Measurements from ENCODE around the gene TSEN2. TPM values are rescaled to one million over a fixed set of nuclear protein-coding genes. Genes with fewer than 3 reads are reported as not detected.
A peak's percentile ranks its signal among the peaks of the same experiment; 100 is the strongest.
"Not testable (repeated sequence)": the region's sequence is repeated elsewhere in the genome, so short reads cannot be mapped to it uniquely, and the experiment has no call there.

TSEN2 gene
- total RNA-seq, 2 experiments from 2014 or later: 13.8 to 15.4 TPM

- Mint-ChIP-seq H3K27me3 (no peaks in the 10 kb centered on the region), H3K4me1 (ENCODE audit: low read depth) (peaks cover 15% of the 10 kb centered on the region), H3K27ac (no peak overlapping the region), H3K36me3 (no peaks in the 10 kb centered on the region), H3K9me3 (no peaks in the 10 kb centered on the region), H3K4me3 (no peak overlapping the region)
- no peak for DNase-seq
- ChIA-PET POLR2A (no interaction called here), CTCF (no interaction called here)
- intact Hi-C loops (cut with micrococcal nuclease): no loop called here
Observed at GRCh38 chr3:12456441-12456840, 27.8 kb upstream of the TSEN2 start.

- intact Hi-C loops (cut with micrococcal nuclease); H3K9me3 Mint-ChIP-seq; H3K36me3 Mint-ChIP-seq; DNase-seq; H3K27me3 Mint-ChIP-seq; POLR2A ChIA-PET; H3K27ac Mint-ChIP-seq; H3K4me3 Mint-ChIP-seq: not testable (repeated sequence)
- peaks cover 16% of the 10 kb centered on the region for H3K4me1 Mint-ChIP-seq (ENCODE audit: low read depth)
- CTCF ChIA-PET: interaction anchor here (1.0 kb wide), 1 partner anchor 13 kb away, joined by 3 read pairs; no protein-coding TSS in a partner anchor
Observed at GRCh38 chr3:12457380-12457779, 26.9 kb upstream of the TSEN2 start.

- Mint-ChIP-seq H3K9me3 (no peaks in the 10 kb centered on the region), H3K27ac (no peak overlapping the region), H3K4me1 (ENCODE audit: low read depth) (peaks cover 23% of the 10 kb centered on the region), H3K4me3 (no peak overlapping the region), H3K36me3 (no peaks in the 10 kb centered on the region), H3K27me3 (no peaks in the 10 kb centered on the region)
- ChIA-PET CTCF (no interaction called here), POLR2A (no interaction called here)
- DNase-seq: no peak
- intact Hi-C loops (cut with micrococcal nuclease): no loop called here
Observed at GRCh38 chr3:12458901-12459300, 25.4 kb upstream of the TSEN2 start.

GRCh38 chr3:12460127-12460526, 24.2 kb upstream of the TSEN2 start:
- no peak overlapping the region for H3K4me3 Mint-ChIP-seq
- POLR2A ChIA-PET: no interaction called here
- CTCF ChIA-PET: no interaction called here
- no peak overlapping the region for H3K27ac Mint-ChIP-seq
- intact Hi-C loops (cut with micrococcal nuclease): no loop called here
- peaks cover 13% of the 10 kb centered on the region for H3K4me1 Mint-ChIP-seq (ENCODE audit: low read depth)
- H3K9me3 Mint-ChIP-seq: no peaks in the 10 kb centered on the region
- H3K27me3 Mint-ChIP-seq: no peaks in the 10 kb centered on the region
- no peaks in the 10 kb centered on the region for H3K36me3 Mint-ChIP-seq
- DNase-seq: no peak

GRCh38 chr3:12461097-12461649, 23.1 kb upstream of the TSEN2 start:
- no peaks in the 10 kb centered on the region for H3K36me3 Mint-ChIP-seq
- peaks cover 13% of the 10 kb centered on the region for H3K4me1 Mint-ChIP-seq (ENCODE audit: low read depth)
- intact Hi-C loops (cut with micrococcal nuclease): no loop called here
- POLR2A ChIA-PET: interaction anchor here (0.9 kb wide), 1 partner anchor 76 kb away, joined by 3 read pairs; no protein-coding TSS in a partner anchor
- H3K4me3 Mint-ChIP-seq: no peak overlapping the region
- CTCF ChIA-PET: interaction anchor here (1.0 kb wide), 1 partner anchor 10 kb away, joined by 4 read pairs; no protein-coding TSS in a partner anchor
- H3K27me3 Mint-ChIP-seq: no peaks in the 10 kb centered on the region
- no peaks in the 10 kb centered on the region for H3K9me3 Mint-ChIP-seq
- H3K27ac Mint-ChIP-seq: no peak overlapping the region
- peak; percentile 32 for DNase-seq

- DNase-seq: peak; percentile 36
- Mint-ChIP-seq H3K9me3 (no peaks in the 10 kb centered on the region), H3K27me3 (no peaks in the 10 kb centered on the region), H3K4me3 (no peak overlapping the region), H3K4me1 (ENCODE audit: low read depth) (peaks cover 13% of the 10 kb centered on the region), H3K36me3 (no peaks in the 10 kb centered on the region), H3K27ac (no peak overlapping the region)
- POLR2A ChIA-PET: interaction anchor here (0.7 kb wide), 1 partner anchor 24 kb away, joined by 3 read pairs; no protein-coding TSS in a partner anchor
- intact Hi-C loops (cut with micrococcal nuclease): no loop called here
- CTCF ChIA-PET: interaction anchor here (1.0 kb wide), 1 partner anchor 9 kb away, joined by 4 read pairs; no protein-coding TSS in a partner anchor
Observed at GRCh38 chr3:12462159-12462947, 21.9 kb upstream of the TSEN2 start.

GRCh38 chr3:12463686-12464085, 20.6 kb upstream of the TSEN2 start:
- Mint-ChIP-seq H3K4me1 (ENCODE audit: low read depth) (peaks cover 13% of the 10 kb centered on the region), H3K27ac (no peak overlapping the region), H3K27me3 (peaks cover 1% of the 10 kb centered on the region), H3K36me3 (no peaks in the 10 kb centered on the region), H3K4me3 (no peak overlapping the region), H3K9me3 (no peaks in the 10 kb centered on the region)
- intact Hi-C loops (cut with micrococcal nuclease): no loop called here
- ChIA-PET POLR2A (no interaction called here), CTCF (interaction anchor here (0.9 to 1.1 kb wide), 3 partner anchors 9 to 16 kb away, joined by 3 to 5 read pairs (median 4); no protein-coding TSS in a partner anchor)
- DNase-seq: no peak

GRCh38 chr3:12464181-12464580, 20.1 kb upstream of the TSEN2 start:
- no peak overlapping the region for H3K4me3 Mint-ChIP-seq
- H3K9me3 Mint-ChIP-seq: no peaks in the 10 kb centered on the region
- ChIA-PET CTCF (interaction anchor here (0.9 to 1.1 kb wide), 3 partner anchors 8 to 16 kb away, joined by 3 to 5 read pairs (median 4); no protein-coding TSS in a partner anchor), POLR2A (no interaction called here)
- no peak for DNase-seq
- intact Hi-C loops (cut with micrococcal nuclease): no loop called here
- no peaks in the 10 kb centered on the region for H3K36me3 Mint-ChIP-seq
- no peak overlapping the region for H3K27ac Mint-ChIP-seq
- peaks cover 13% of the 10 kb centered on the region for H3K4me1 Mint-ChIP-seq (ENCODE audit: low read depth)
- H3K27me3 Mint-ChIP-seq: peaks cover 1% of the 10 kb centered on the region

- Mint-ChIP-seq H3K9me3 (no peaks in the 10 kb centered on the region), H3K4me3 (no peak overlapping the region), H3K27ac (no peak overlapping the region), H3K27me3 (peaks cover 1% of the 10 kb centered on the region), H3K4me1 (ENCODE audit: low read depth) (peaks cover 14% of the 10 kb centered on the region), H3K36me3 (no peaks in the 10 kb centered on the region)
- no peak for DNase-seq
- POLR2A ChIA-PET: no interaction called here
- intact Hi-C loops (cut with micrococcal nuclease): no loop called here
- CTCF ChIA-PET: no interaction called here
Observed at GRCh38 chr3:12465151-12465835, 19.0 kb upstream of the TSEN2 start.

- Mint-ChIP-seq H3K4me3 (no peak overlapping the region), H3K27ac (no peak overlapping the region)
Observed at GRCh38 chr3:12465836-12466225, 18.4 kb upstream of the TSEN2 start.

GRCh38 chr3:12467746-12468145, 16.5 kb upstream of the TSEN2 start:
- ChIA-PET CTCF (interaction anchor here (0.8 to 4.5 kb wide), 2 partner anchors 12 to 333 kb away, joined by 3 to 38 read pairs; no protein-coding TSS in a partner anchor), POLR2A (no interaction called here)
- intact Hi-C loops (cut with micrococcal nuclease): no loop called here
- H3K27ac Mint-ChIP-seq: no peak overlapping the region
- DNase-seq: no peak
- H3K9me3 Mint-ChIP-seq: no peaks in the 10 kb centered on the region
- no peaks in the 10 kb centered on the region for H3K36me3 Mint-ChIP-seq
- H3K27me3 Mint-ChIP-seq: peaks cover 1% of the 10 kb centered on the region
- H3K4me3 Mint-ChIP-seq: no peak overlapping the region
- peaks cover 28% of the 10 kb centered on the region for H3K4me1 Mint-ChIP-seq (ENCODE audit: low read depth)

More at GRCh38 chr3:12465836-12466225, 18.4 kb upstream of the TSEN2 start:
- DNase-seq: no peak
- intact Hi-C loops (cut with micrococcal nuclease): no loop called here
- ChIA-PET POLR2A (no interaction called here), CTCF (no interaction called here)
- H3K36me3 Mint-ChIP-seq: no peaks in the 10 kb centered on the region
- peaks cover 1% of the 10 kb centered on the region for H3K27me3 Mint-ChIP-seq
- peaks cover 19% of the 10 kb centered on the region for H3K4me1 Mint-ChIP-seq (ENCODE audit: low read depth)
- H3K9me3 Mint-ChIP-seq: no peaks in the 10 kb centered on the region

GRCh38 chr3:12468276-12468675, 16.0 kb upstream of the TSEN2 start:
- Mint-ChIP-seq H3K36me3 (no peaks in the 10 kb centered on the region), H3K9me3 (no peaks in the 10 kb centered on the region), H3K27me3 (peaks cover 1% of the 10 kb centered on the region), H3K27ac (no peak overlapping the region), H3K4me1 (ENCODE audit: low read depth) (peaks cover 30% of the 10 kb centered on the region), H3K4me3 (no peak overlapping the region)
- no peak for DNase-seq
- CTCF ChIA-PET: interaction anchor here (0.8 to 4.5 kb wide), 3 partner anchors 12 to 333 kb away, joined by 3 to 38 read pairs (median 22); no protein-coding TSS in a partner anchor
- intact Hi-C loops (cut with micrococcal nuclease): no loop called here
- POLR2A ChIA-PET: no interaction called here

Measured in activated CD4-positive, alpha-beta memory T cell treated with anti-CD3 and anti-CD28 coated beads for 36 hours (primary cell).